Mucosa of descending colon (tissue), 3 donors: ENCODE results near the gene PDZRN3. TPM values are rescaled to one million over a fixed set of nuclear protein-coding genes. Genes with fewer than 3 reads are reported as not detected.
"Not testable (repeated sequence)": the region's sequence is repeated elsewhere in the genome, so short reads cannot be mapped to it uniquely, and the experiment has no call there.

Experiments
- ATAC-seq: fragments of 200-7000 bp; cut with Tn5 transposase; one replicate; pipeline ENCODE4 v1.9.1; 2020; ENCODE audit warnings: mild to moderate bottlenecking, moderate library complexity
- DNase-seq, 3 donors: peaks; one replicate each; pipeline ENCODE4 v3.0.0-alpha.2; 2020
- H3K36me3 ChIP-seq: fragments of 200-600 bp; one replicate; pipeline ENCODE4 v1.8.0; 2021; ENCODE audit warnings: low read depth, mild to moderate bottlenecking
- H3K4me1 ChIP-seq: fragments of 200-600 bp; one replicate; pipeline ENCODE4 v1.8.0; 2021; ENCODE audit warnings: low read depth, mild to moderate bottlenecking
- H3K4me3 ChIP-seq: fragments of 200-600 bp; one replicate; pipeline ENCODE4 v1.8.0; 2021; ENCODE audit warnings: mild to moderate bottlenecking
- H3K9me3 ChIP-seq: fragments of 200-600 bp; one replicate; pipeline ENCODE4 v1.8.0; 2021; ENCODE audit warnings: mild to moderate bottlenecking
- CTCF ChIP-seq: fragments of 200-600 bp; IDR thresholded peaks from one replicate; pipeline ENCODE4 v1.8.0; 2022; ENCODE audit warnings: antibody characterized with exemption, mild to moderate bottlenecking
- intact Hi-C, 2 donors: fragments of 100-400 bp; cut with DNase I in 1 of 2; cut with micrococcal nuclease in 1 of 2; formaldehyde crosslinking; loops; one replicate each; pipeline versions ENCODE4 v1.11.0 to v1.11.1; 2022; cut with DNase I, micrococcal nuclease
- total RNA-seq, 3 donors: library from RNA; stranded (reverse); fragmentation: NEBNext Ultra II Directional in 2 of 3; extraction: Animal tissue kit (Norgen Biotek cat#: 25700) in 2 of 3; gene quantifications; one replicate each; pipeline versions ENCODE4 v1.2.1 to v1.2.4, GENCODE V29; 2021 to 2023
- donor health status: DM: no; HTN: no; CAD: no; lungs with moderate emphysema.
- donor health status: DM: no; HTN: no; CAD: no.
- donor health status: DM: no; HTN: yes; CAD: no.

PDZRN3 gene
- total RNA-seq, 3 donors from 2014 or later: 17.9 to 147 (median 18.5) TPM

- no peak for TF ChIP-seq CTCF
- DNase-seq (no peak), ATAC-seq (peak; percentile 21)
- Histone ChIP-seq H3K9me3 (no peaks in the 10 kb centered on the region), H3K4me1 (peaks cover 14% of the 10 kb centered on the region), H3K4me3 (no peak overlapping the region), H3K36me3 (no peaks in the 10 kb centered on the region)
- intact Hi-C loops: no loop called here
Observed at GRCh38 chr3:73569246-73569760, 55.4 kb downstream of the PDZRN3 start.

GRCh38 chr3:73568371-73568862, 56.3 kb downstream of the PDZRN3 start:
- DNase-seq: no peak

GRCh38 chr3:73565374-73565773, 59.4 kb downstream of the PDZRN3 start:
- H3K9me3 ChIP-seq, intact Hi-C loops, DNase-seq: not testable (repeated sequence)

More at GRCh38 chr3:73568371-73568862, 56.3 kb downstream of the PDZRN3 start:
- peaks cover 14% of the 10 kb centered on the region for H3K4me1 ChIP-seq
- ATAC-seq: no peak
- no peaks in the 10 kb centered on the region for H3K36me3 ChIP-seq
- no peak for TF ChIP-seq CTCF
- intact Hi-C loops: no loop called here
- no peaks in the 10 kb centered on the region for H3K9me3 ChIP-seq
- no peak overlapping the region for H3K4me3 ChIP-seq

GRCh38 chr3:73563896-73564582, 60.7 kb downstream of the PDZRN3 start:
- intact Hi-C loops: no loop called here
- H3K4me3 ChIP-seq: no peak overlapping the region
- TF ChIP-seq CTCF: no peak
- no peaks in the 10 kb centered on the region for H3K9me3 ChIP-seq
- peak; percentile 66 for ATAC-seq
- no peaks in the 10 kb centered on the region for H3K4me1 ChIP-seq
- no peaks in the 10 kb centered on the region for H3K36me3 ChIP-seq
- no peak for DNase-seq

More at GRCh38 chr3:73565374-73565773, 59.4 kb downstream of the PDZRN3 start:
- not testable (repeated sequence) for H3K36me3 ChIP-seq, H3K4me1 ChIP-seq, H3K4me3 ChIP-seq, ATAC-seq

GRCh38 chr3:73561494-73561893, 63.2 kb downstream of the PDZRN3 start:
- no peak for ATAC-seq
- Histone ChIP-seq H3K4me3 (no peak overlapping the region), H3K36me3 (no peaks in the 10 kb centered on the region), H3K4me1 (peaks cover 3% of the 10 kb centered on the region), H3K9me3 (no peaks in the 10 kb centered on the region)
- TF ChIP-seq CTCF: no peak
- intact Hi-C loops: no loop called here
- no peak for DNase-seq

- ATAC-seq: peak; percentile 60
- no peak for TF ChIP-seq CTCF
- H3K9me3 ChIP-seq: no peaks in the 10 kb centered on the region
- H3K4me1 ChIP-seq: peaks cover 3% of the 10 kb centered on the region
- intact Hi-C loops: no loop called here
- no peak for DNase-seq
- no peaks in the 10 kb centered on the region for H3K36me3 ChIP-seq
- H3K4me3 ChIP-seq: no peak overlapping the region
Observed at GRCh38 chr3:73559749-73560148, 65.0 kb downstream of the PDZRN3 start.
